Smooth muscle cell (in vitro differentiated cells): Measurements from ENCODE around the gene GNG8. TPM values are rescaled to one million over a fixed set of nuclear protein-coding genes. Genes with fewer than 3 reads are reported as not detected.
A peak's percentile ranks its signal among the peaks of the same experiment; 100 is the strongest.

Experiments
- DNase-seq: peaks from one replicate; lab custom pipeline; 2025; ENCODE audit not compliant: unreplicated experiment; lab: John Stamatoyannopoulos, UW
- H2AFZ ChIP-seq: fragments of 200-600 bp; sonication (generic); 2 replicates; pipeline ENCODE4 v1.6.0; 2016; ENCODE audit warnings: antibody characterized with exemption, low read depth, mild to moderate bottlenecking
- H3F3A ChIP-seq: fragments of 200-600 bp; sonication (generic); 2 replicates; pipeline ENCODE4 v1.6.0; 2017; ENCODE audit warnings: antibody characterized with exemption, low read depth
- H3K27ac ChIP-seq: fragments of 200-600 bp; sonication (generic); 2 replicates; pipeline ENCODE4 v1.5.1; 2016; ENCODE audit warnings: low read depth, mild to moderate bottlenecking
- H3K27me3 ChIP-seq: fragments of 200-600 bp; sonication (generic); 2 replicates; pipeline ENCODE4 v1.6.1; 2016; ENCODE audit warnings: low read depth, mild to moderate bottlenecking
- H3K36me3 ChIP-seq: fragments of 200-600 bp; sonication (generic); 2 replicates; pipeline ENCODE4 v1.5.1; 2016; ENCODE audit warnings: low read depth
- H3K4me1 ChIP-seq: fragments of 200-600 bp; sonication (generic); 2 replicates; pipeline ENCODE4 v1.5.1; 2016; ENCODE audit warnings: low read depth
- H3K4me2 ChIP-seq: fragments of 200-600 bp; sonication (generic); 2 replicates; pipeline ENCODE4 v1.6.0; 2016; ENCODE audit warnings: mild to moderate bottlenecking
- H3K4me3 ChIP-seq: fragments of 200-600 bp; sonication (generic); 2 replicates; pipeline ENCODE4 v1.5.1; 2016; ENCODE audit warnings: mild to moderate bottlenecking
- H3K79me2 ChIP-seq: fragments of 200-600 bp; sonication (generic); 2 replicates; pipeline ENCODE4 v1.6.0; 2016; ENCODE audit warnings: low read depth, mild to moderate bottlenecking
- H3K9ac ChIP-seq: fragments of 200-600 bp; sonication (generic); 2 replicates; pipeline ENCODE4 v1.6.0; 2016; ENCODE audit warnings: low read depth
- H3K9me3 ChIP-seq: fragments of 200-600 bp; sonication (generic); replicated peaks from 2 replicates; pipeline ENCODE4 v1.5.1; 2016; ENCODE audit warnings: low read depth
- H4K20me1 ChIP-seq: fragments of 200-600 bp; sonication (generic); 2 replicates; pipeline ENCODE4 v1.6.0; 2016; ENCODE audit warnings: low read depth
- CTCF ChIP-seq: fragments of 200-600 bp; sonication (generic); IDR thresholded peaks from 2 replicates; pipeline ENCODE4 v1.5.1; 2017; ENCODE audit warnings: borderline replicate concordance, mild to moderate bottlenecking, antibody characterized with exemption; ENCODE audit not compliant: insufficient read depth, poor library complexity, severe bottlenecking
- WGBS: methylation state at CpG from one replicate; pipeline ENCODE4 v1.1.7; 2016; ENCODE audit warnings: low lambda C conversion rate; 5-methylcytosine and 5-hydroxymethylcytosine counted together
- polyA plus RNA-seq: library from polyadenylated mRNA; unstranded; fragments of >200 nt; fragmentation: Nextera tagmentation; extraction: Ambion mirVana; gene quantifications from 2 replicates; pipeline ENCODE4 v1.2.1, GENCODE V29; 2016
- total RNA-seq: library from RNA; depleted of rRNA; stranded (reverse); fragments of >200 nt; gene quantifications from 2 replicates; pipeline ENCODE4 v1.2.3, GENCODE V29; 2014

Gene GNG8
- total and polyA plus RNA-seq, 2 experiments from 2014 or later: 3.3 TPM; not detected in 1

- Histone ChIP-seq H4K20me1 (peaks cover 4% of the 10 kb centered on the region), H3K4me3 (peak overlapping the region; percentile 47), H3K79me2 (peaks cover 2% of the 10 kb centered on the region), H3K36me3 (no peaks in the 10 kb centered on the region), H3F3A (peaks cover 8% of the 10 kb centered on the region), H3K4me1 (peaks cover 21% of the 10 kb centered on the region), H3K4me2 (peak overlapping the region; percentile 86), H3K9me3 (no peaks in the 10 kb centered on the region), H3K27ac (peak overlapping the region; percentile 62), H3K9ac (peak overlapping the region; percentile 17), H2AFZ (no peak overlapping the region), H3K27me3 (no peaks in the 10 kb centered on the region)
- WGBS: 13% methylated on average over 19 of the region's 19 CpGs
- peak; percentile 82 for TF ChIP-seq CTCF
- DNase-seq: peak; percentile 42
Observed at GRCh38 chr19:46661735-46662592, 26.0 kb upstream of the GNG8 start.

GRCh38 chr19:46661020-46661731 is 25.2 kb upstream of the GNG8 start, which contains the start of gene DACT3:
Gene DACT3 (minus strand): TSS chr19:46661182. CDS start chr19:46661064, 118 bp downstream.
- DNase-seq: peak; percentile 99
- Histone ChIP-seq H3K4me2 (peak within 1 kb of the TSS; percentile 94), H3K27ac (peak within 1 kb of the TSS; percentile 62), H2AFZ (peak within 1 kb of the TSS; percentile 75), H3K27me3 (no peaks in the 10 kb centered on the region), H3K4me3 (peak within 1 kb of the TSS; percentile 76), H4K20me1 (peaks cover 4% of the 10 kb centered on the region), H3K4me1 (peaks cover 21% of the 10 kb centered on the region), H3F3A (peaks cover 8% of the 10 kb centered on the region), H3K9me3 (no peaks in the 10 kb centered on the region), H3K79me2 (peaks cover 10% of the 10 kb centered on the region), H3K9ac (peak within 1 kb of the TSS; percentile 56), H3K36me3 (no peaks in the 10 kb centered on the region)
- WGBS: 1% methylated on average over 54 of the region's 61 CpGs
- no peak for TF ChIP-seq CTCF

- peak overlapping the region; percentile 75 for H2AFZ ChIP-seq
- H4K20me1 ChIP-seq: peaks cover 4% of the 10 kb centered on the region
- H3K27me3 ChIP-seq: no peaks in the 10 kb centered on the region
- peaks cover 8% of the 10 kb centered on the region for H3F3A ChIP-seq
- H3K4me1 ChIP-seq: peaks cover 21% of the 10 kb centered on the region
- H3K4me3 ChIP-seq: peak overlapping the region; percentile 76
- peaks cover 12% of the 10 kb centered on the region for H3K79me2 ChIP-seq
- whole genome bisulfite sequencing: 0% methylated on average over 19 of the region's 40 CpGs
- TF ChIP-seq CTCF: no peak
- H3K9ac ChIP-seq: peak overlapping the region; percentile 56
- H3K36me3 ChIP-seq: no peaks in the 10 kb centered on the region
- DNase-seq: no peak
- peak overlapping the region; percentile 94 for H3K4me2 ChIP-seq
- peak overlapping the region; percentile 29 for H3K27ac ChIP-seq
- no peaks in the 10 kb centered on the region for H3K9me3 ChIP-seq
Observed at GRCh38 chr19:46660551-46661019, 24.6 kb upstream of the GNG8 start.
